ENCODE results near the gene RAP1A. TPM values are rescaled to one million over a fixed set of nuclear protein-coding genes. Genes with fewer than 3 reads are reported as not detected.
A peak's percentile ranks its signal among the peaks of the same experiment; 100 is the strongest.

The RAP1A gene
- total RNA-seq, 4 donors from 2014 or later, result 171 to 325 (median 216) TPM

- Histone ChIP-seq H3K36me3 (peaks cover 0 to 15% (median 10%) of the 10 kb centered on the region in 4 donors), H3K4me3 (no peak overlapping the region), H3K9me3 (no peaks in the 10 kb centered on the region), H3K27me3 (no peaks in the 10 kb centered on the region), H3K4me1 (peaks cover 54 to 59% (median 57%) of the 10 kb centered on the region in 4 donors), H3K27ac (replicated peaks in 1 of 4) (peak overlapping the region; percentile 26 to 52 (median 38))
- DNase-seq (ENCODE audit: extremely low spot score), result no peak
- WGBS, result 52% methylated on average over 10 of the region's 10 CpGs
- intact Hi-C loops (cut with DNase I), result no loop called here
- TF ChIP-seq, protein P1, sequence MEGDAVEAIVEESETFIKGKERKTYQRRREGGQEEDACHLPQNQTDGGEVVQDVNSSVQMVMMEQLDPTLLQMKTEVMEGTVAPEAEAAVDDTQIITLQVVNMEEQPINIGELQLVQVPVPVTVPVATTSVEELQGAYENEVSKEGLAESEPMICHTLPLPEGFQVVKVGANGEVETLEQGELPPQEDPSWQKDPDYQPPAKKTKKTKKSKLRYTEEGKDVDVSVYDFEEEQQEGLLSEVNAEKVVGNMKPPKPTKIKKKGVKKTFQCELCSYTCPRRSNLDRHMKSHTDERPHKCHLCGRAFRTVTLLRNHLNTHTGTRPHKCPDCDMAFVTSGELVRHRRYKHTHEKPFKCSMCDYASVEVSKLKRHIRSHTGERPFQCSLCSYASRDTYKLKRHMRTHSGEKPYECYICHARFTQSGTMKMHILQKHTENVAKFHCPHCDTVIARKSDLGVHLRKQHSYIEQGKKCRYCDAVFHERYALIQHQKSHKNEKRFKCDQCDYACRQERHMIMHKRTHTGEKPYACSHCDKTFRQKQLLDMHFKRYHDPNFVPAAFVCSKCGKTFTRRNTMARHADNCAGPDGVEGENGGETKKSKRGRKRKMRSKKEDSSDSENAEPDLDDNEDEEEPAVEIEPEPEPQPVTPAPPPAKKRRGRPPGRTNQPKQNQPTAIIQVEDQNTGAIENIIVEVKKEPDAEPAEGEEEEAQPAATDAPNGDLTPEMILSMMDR (IDR thresholded peaks at IDR 0.05), result no peak
- TF ChIP-seq EP300 (IDR thresholded peaks at IDR 0.05), result no peak
- TF ChIP-seq POLR2A (IDR thresholded peaks at IDR 0.05; ENCODE audit: low read depth), result no peak
- no peak for TF ChIP-seq POLR2AphosphoS5 (IDR thresholded peaks at IDR 0.05)
Measured at GRCh38 chr1:111720977-111721786, 101.6 kb downstream of the RAP1A start.

GRCh38 chr1:111723091-111723806 is 103.7 kb downstream of the RAP1A start:
- Histone ChIP-seq H3K9me3 (no peaks in the 10 kb centered on the region), H3K4me1 (peaks cover 56 to 60% (median 58%) of the 10 kb centered on the region in 4 donors), H3K36me3 (peaks cover 4 to 21% (median 15%) of the 10 kb centered on the region in 4 donors), H3K27me3 (no peaks in the 10 kb centered on the region), H3K27ac (replicated peaks in 1 of 4) (no peak overlapping the region), H3K4me3 (no peak overlapping the region)
- WGBS, result 89% methylated on average over 7 of the region's 7 CpGs
- intact Hi-C loops (cut with DNase I), result no loop called here
- TF ChIP-seq POLR2AphosphoS5 (IDR thresholded peaks at IDR 0.05), result no peak
- no peak for TF ChIP-seq POLR2A (IDR thresholded peaks at IDR 0.05; ENCODE audit: low read depth)
- no peak for TF ChIP-seq EP300 (IDR thresholded peaks at IDR 0.05)
- TF ChIP-seq, protein P1 (IDR thresholded peaks at IDR 0.05), result no peak
- no peak for DNase-seq (ENCODE audit: extremely low spot score)

DNA sequence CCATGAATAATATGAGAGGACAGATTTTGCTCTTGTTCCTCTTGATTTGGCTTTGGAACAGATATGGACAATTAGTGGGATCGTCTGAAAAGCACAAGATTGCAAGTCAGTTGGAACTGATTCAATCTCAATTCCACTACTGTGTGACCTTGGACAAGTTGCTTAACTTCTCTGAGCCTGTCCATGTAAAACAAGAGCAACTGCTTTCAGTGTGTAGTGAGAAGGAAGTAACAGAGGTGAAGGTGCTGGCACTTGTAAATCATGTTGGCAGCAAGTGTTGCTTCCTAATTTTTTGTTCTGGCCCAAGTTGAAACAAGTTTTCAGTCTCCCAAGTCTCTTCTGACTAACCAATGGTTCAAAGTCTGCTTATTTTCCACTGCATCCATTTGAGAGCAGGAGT is 104.3 kb downstream of the RAP1A start:
- no peaks in the 10 kb centered on the region for H3K27me3 ChIP-seq
- intact Hi-C loops (cut with DNase I), result no loop called here
- TF ChIP-seq, protein P1 (IDR thresholded peaks at IDR 0.05), result no peak
- TF ChIP-seq POLR2A (IDR thresholded peaks at IDR 0.05; ENCODE audit: low read depth), result no peak
- TF ChIP-seq POLR2AphosphoS5 (IDR thresholded peaks at IDR 0.05), result no peak
- TF ChIP-seq EP300 (IDR thresholded peaks at IDR 0.05), result no peak
- DNase-seq (ENCODE audit: extremely low spot score), result no peak
- H3K27ac ChIP-seq (replicated peaks in 1 of 4), result no peak overlapping the region
- WGBS, result 56% methylated on average over 1 of the region's 1 CpG
- H3K4me3 ChIP-seq, result no peak overlapping the region
- H3K4me1 ChIP-seq, result peaks cover 56 to 60% (median 59%) of the 10 kb centered on the region in 4 donors
- no peaks in the 10 kb centered on the region for H3K9me3 ChIP-seq
- peaks cover 4 to 21% (median 15%) of the 10 kb centered on the region in 4 donors for H3K36me3 ChIP-seq

DNA sequence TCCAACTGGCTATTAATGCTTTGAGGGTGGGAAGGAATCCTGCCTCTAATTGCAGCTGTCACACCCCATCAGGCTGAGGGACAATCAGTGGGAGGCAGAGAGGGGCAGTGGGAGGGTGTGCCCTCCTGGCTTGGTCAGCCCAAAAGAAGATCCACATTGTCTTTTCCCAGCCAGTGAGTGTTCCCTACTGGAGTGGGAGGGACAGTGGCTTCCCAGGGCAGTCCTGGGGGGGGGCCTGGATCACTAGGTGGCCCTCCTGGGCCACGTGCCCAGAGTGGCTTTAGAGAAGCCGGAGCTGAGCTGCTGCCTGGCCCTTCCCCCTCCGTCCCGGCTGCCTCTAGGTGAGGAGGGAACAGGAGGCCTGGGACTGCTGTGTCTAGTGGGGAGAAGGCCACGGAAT is 105.6 kb downstream of the RAP1A start:
- H3K27ac ChIP-seq (replicated peaks in 1 of 4), result peak overlapping the region; percentile 27 to 60 (median 51)
- 21% methylated on average over 5 of the region's 5 CpGs for WGBS

GRCh38 chr1:111727056-111727455 is 107.5 kb downstream of the RAP1A start:
- Histone ChIP-seq H3K4me1 (peaks cover 57 to 58% (median 58%) of the 10 kb centered on the region in 4 donors), H3K4me3 (no peak overlapping the region), H3K27me3 (no peaks in the 10 kb centered on the region), H3K9me3 (no peaks in the 10 kb centered on the region), H3K27ac (replicated peaks in 1 of 4) (no peak overlapping the region), H3K36me3 (peaks cover 4 to 34% (median 15%) of the 10 kb centered on the region in 4 donors)
- 76% methylated on average over 10 of the region's 18 CpGs for WGBS
- TF ChIP-seq, protein P1 (IDR thresholded peaks at IDR 0.05), result no peak
- no peak for TF ChIP-seq EP300 (IDR thresholded peaks at IDR 0.05)
- TF ChIP-seq POLR2AphosphoS5 (IDR thresholded peaks at IDR 0.05), result no peak
- TF ChIP-seq POLR2A (IDR thresholded peaks at IDR 0.05; ENCODE audit: low read depth), result no peak
- peak; percentile 85 for DNase-seq (ENCODE audit: extremely low spot score)
- intact Hi-C loops (cut with DNase I), result no loop called here

More for the DNA sequence above, 105.6 kb downstream of the RAP1A start:
- Histone ChIP-seq H3K4me3 (no peak overlapping the region), H3K36me3 (peaks cover 4 to 21% (median 15%) of the 10 kb centered on the region in 4 donors), H3K9me3 (no peaks in the 10 kb centered on the region), H3K4me1 (peaks cover 56 to 60% (median 59%) of the 10 kb centered on the region in 4 donors), H3K27me3 (no peaks in the 10 kb centered on the region)
- DNase-seq (ENCODE audit: extremely low spot score), result peak; percentile 89
- TF ChIP-seq POLR2AphosphoS5 (IDR thresholded peaks at IDR 0.05) (peak in 1 of 2 donors; percentile 53), POLR2A (IDR thresholded peaks at IDR 0.05; ENCODE audit: low read depth) (no peak)
- intact Hi-C loops (cut with DNase I), result no loop called here

All from esophagus muscularis mucosa (tissue), 4 donors.